Measurements from ENCODE around the gene FOXP1. TPM values are rescaled to one million over a fixed set of nuclear protein-coding genes. Genes with fewer than 3 reads are reported as not detected.

The FOXP1 gene
- total and polyA plus RNA-seq, 9 of the 15 experiments (the other 6 are each of a cell fraction or from before 2014, with no cell fraction given), result 7.7 to 34.5 (median 13.7) TPM

GRCh38 chr3:71462586-71462985 lies 120.9 kb downstream of the FOXP1 start:
- CTCF ChIA-PET (ENCODE audit: low intra/inter-chr PET ratio), result no interaction called here
- no peaks in the 10 kb centered on the region for H3K9me3 ChIP-seq (replicated peaks; ENCODE audit: control insufficient read depth, insufficient read depth, low read depth, low read length)
- no peak for ATAC-seq
- no peak for FAIRE-seq
- no peak overlapping the region for H3K27ac ChIP-seq (ENCODE audit: extremely low read depth, low read depth, low read length)
- H3K9me1 ChIP-seq (ENCODE audit: control insufficient read depth, insufficient read depth, low read length), result no peaks in the 10 kb centered on the region
- H3K9ac ChIP-seq (ENCODE audit: insufficient read depth in 1 of 2, low read depth in 2 of 2, low read length in 2 of 2), result no peak overlapping the region
- in situ Hi-C loops (cut with MboI), result no loop called here
- BruUV-seq (replicated peaks), result no TSS peak
- H4K20me1 ChIP-seq (replicated peaks; ENCODE audit: control insufficient read depth, insufficient read depth, low read length), result no peaks in the 10 kb centered on the region
- no peaks in the 10 kb centered on the region for H3K27me3 ChIP-seq (ENCODE audit: control insufficient read depth in 2 of 2, insufficient read depth in 2 of 2, low read length in 2 of 2)
- DNase-seq (ENCODE audit: extremely low read depth in 1 of 4, low spot score in 3 of 4), result no peak
- H3K4me3 ChIP-seq, result no peak overlapping the region
- H3K4me1 ChIP-seq (replicated peaks in 1 of 2; ENCODE audit: control insufficient read depth in 2 of 2, insufficient read depth in 2 of 2, low read length in 2 of 2), result peaks cover 0 to 12% of the 10 kb centered on the region in 2 experiments; a peak in 3 of 5 replicates
- POLR2A ChIA-PET, result no interaction called here
- no peaks in the 10 kb centered on the region for H3K36me3 ChIP-seq (ENCODE audit: control insufficient read depth, insufficient read depth, low read length)
- no peak overlapping the region for H2AFZ ChIP-seq (ENCODE audit: low read depth, low read length)
- no peaks in the 10 kb centered on the region for H3K79me2 ChIP-seq (ENCODE audit: control insufficient read depth, insufficient read depth, low read length)
- intact Hi-C loops (cut with micrococcal nuclease), result no loop called here
- WGBS (ENCODE audit: insufficient coverage, low coverage, missing lambda C conversion rate), result 86% methylated on average over 5 of the region's 7 CpGs
- H3K4me2 ChIP-seq (ENCODE audit: insufficient read depth, low read length), result no peak overlapping the region
- TF ChIP-seq NFXL1 (CRISPR knock-in tag; IDR thresholded peaks at IDR 0.05) (no peak), ZNF41 (CRISPR knock-in tag; conservative IDR thresholded peaks at IDR 0.05) (no peak), THRAP3 (IDR thresholded peaks at IDR 0.05; ENCODE audit: borderline replicate concordance) (no peak), KAT8 (IDR thresholded peaks at IDR 0.05; ENCODE audit: low read depth) (no peak), DNMT1 (IDR thresholded peaks at IDR 0.05) (no peak), RAD21 (CRISPR knock-in tag; conservative IDR thresholded peaks at IDR 0.05 in 1 of 2, IDR thresholded peaks at IDR 0.05 in 1 of 2) (no peak), SMARCB1 (IDR thresholded peaks at IDR 0.05; ENCODE audit: insufficient read length, low read depth) (no peak), ZNF431 (CRISPR knock-in tag; IDR thresholded peaks at IDR 0.05) (no peak), MBD1 (CRISPR knock-in tag; IDR thresholded peaks at IDR 0.05) (no peak), GTF2E2 (tag; IDR thresholded peaks at IDR 0.05) (no peak), GATA2 (CRISPR knock-in tag; IDR thresholded peaks at IDR 0.05) (no peak), SOX6 (IDR thresholded peaks at IDR 0.05) (no peak), ZNF175 (CRISPR knock-in tag; IDR thresholded peaks at IDR 0.05; ENCODE audit: low read depth) (no peak)
- TF ChIP-seq, protein P1, sequence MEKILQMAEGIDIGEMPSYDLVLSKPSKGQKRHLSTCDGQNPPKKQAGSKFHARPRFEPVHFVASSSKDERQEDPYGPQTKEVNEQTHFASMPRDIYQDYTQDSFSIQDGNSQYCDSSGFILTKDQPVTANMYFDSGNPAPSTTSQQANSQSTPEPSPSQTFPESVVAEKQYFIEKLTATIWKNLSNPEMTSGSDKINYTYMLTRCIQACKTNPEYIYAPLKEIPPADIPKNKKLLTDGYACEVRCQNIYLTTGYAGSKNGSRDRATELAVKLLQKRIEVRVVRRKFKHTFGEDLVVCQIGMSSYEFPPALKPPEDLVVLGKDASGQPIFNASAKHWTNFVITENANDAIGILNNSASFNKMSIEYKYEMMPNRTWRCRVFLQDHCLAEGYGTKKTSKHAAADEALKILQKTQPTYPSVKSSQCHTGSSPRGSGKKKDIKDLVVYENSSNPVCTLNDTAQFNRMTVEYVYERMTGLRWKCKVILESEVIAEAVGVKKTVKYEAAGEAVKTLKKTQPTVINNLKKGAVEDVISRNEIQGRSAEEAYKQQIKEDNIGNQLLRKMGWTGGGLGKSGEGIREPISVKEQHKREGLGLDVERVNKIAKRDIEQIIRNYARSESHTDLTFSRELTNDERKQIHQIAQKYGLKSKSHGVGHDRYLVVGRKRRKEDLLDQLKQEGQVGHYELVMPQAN (IDR thresholded peaks at IDR 0.05; ENCODE audit: borderline replicate concordance), result no peak
- TF ChIP-seq, protein P2, sequence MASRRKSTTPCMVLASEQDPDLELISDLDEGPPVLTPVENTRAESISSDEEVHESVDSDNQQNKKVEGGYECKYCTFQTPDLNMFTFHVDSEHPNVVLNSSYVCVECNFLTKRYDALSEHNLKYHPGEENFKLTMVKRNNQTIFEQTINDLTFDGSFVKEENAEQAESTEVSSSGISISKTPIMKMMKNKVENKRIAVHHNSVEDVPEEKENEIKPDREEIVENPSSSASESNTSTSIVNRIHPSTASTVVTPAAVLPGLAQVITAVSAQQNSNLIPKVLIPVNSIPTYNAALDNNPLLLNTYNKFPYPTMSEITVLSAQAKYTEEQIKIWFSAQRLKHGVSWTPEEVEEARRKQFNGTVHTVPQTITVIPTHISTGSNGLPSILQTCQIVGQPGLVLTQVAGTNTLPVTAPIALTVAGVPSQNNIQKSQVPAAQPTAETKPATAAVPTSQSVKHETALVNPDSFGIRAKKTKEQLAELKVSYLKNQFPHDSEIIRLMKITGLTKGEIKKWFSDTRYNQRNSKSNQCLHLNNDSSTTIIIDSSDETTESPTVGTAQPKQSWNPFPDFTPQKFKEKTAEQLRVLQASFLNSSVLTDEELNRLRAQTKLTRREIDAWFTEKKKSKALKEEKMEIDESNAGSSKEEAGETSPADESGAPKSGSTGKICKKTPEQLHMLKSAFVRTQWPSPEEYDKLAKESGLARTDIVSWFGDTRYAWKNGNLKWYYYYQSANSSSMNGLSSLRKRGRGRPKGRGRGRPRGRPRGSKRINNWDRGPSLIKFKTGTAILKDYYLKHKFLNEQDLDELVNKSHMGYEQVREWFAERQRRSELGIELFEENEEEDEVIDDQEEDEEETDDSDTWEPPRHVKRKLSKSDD (conservative IDR thresholded peaks at IDR 0.05; ENCODE audit: low read length), result no peak
